MCF 10A (cell line): Measurements from ENCODE around the gene LBHD2. TPM values are rescaled to one million over a fixed set of nuclear protein-coding genes. Genes with fewer than 3 reads are reported as not detected.

Experiments used
- BruUV-seq: library from RNA; stranded (reverse); fragments of 400-500 nt; replicated peaks from 2 replicates; lab custom pipeline; 2021; lab: Mats Ljungman, UMichigan
- CTCF ChIA-PET: fragments of 300-600 bp; sonication (Branson Sonifier 250); formaldehyde crosslinking; extraction: SDS; loops from one replicate; lab custom pipeline; 2021; ENCODE audit warnings: antibody characterized with exemption, inconsistent platforms; lab: Yijun Ruan, JAX
- POLR2A ChIA-PET: fragments of 300-600, 350-650 bp; sonication (Branson Sonifier 250); formaldehyde crosslinking; extraction: SDS; loops from one replicate; lab custom pipeline; 2020; ENCODE audit warnings: antibody characterized with exemption, inconsistent platforms; lab: Yijun Ruan, JAX
- DNase-seq: peaks from one replicate; pipeline ENCODE4 v3.0.0-alpha.2; 2018; ENCODE audit not compliant: unreplicated experiment
- H3K27ac Mint-ChIP-seq: one replicate; pipeline ENCODE4 v1.8.0; 2022; ENCODE audit warnings: mild to moderate bottlenecking, low read depth, mixed read lengths; ENCODE audit not compliant: unreplicated experiment
- H3K27me3 Mint-ChIP-seq: one replicate; pipeline ENCODE4 v1.8.0; 2022; ENCODE audit warnings: mixed read lengths; ENCODE audit not compliant: insufficient read depth, unreplicated experiment
- H3K36me3 Mint-ChIP-seq: one replicate; pipeline ENCODE4 v1.8.0; 2022; ENCODE audit warnings: mild to moderate bottlenecking, moderate library complexity, mixed read lengths; ENCODE audit not compliant: insufficient read depth, unreplicated experiment
- H3K4me1 Mint-ChIP-seq: one replicate; pipeline ENCODE4 v1.8.0; 2022; ENCODE audit warnings: mixed read lengths; ENCODE audit not compliant: insufficient read depth, unreplicated experiment
- H3K4me3 Mint-ChIP-seq: one replicate; pipeline ENCODE4 v1.8.0; 2022; ENCODE audit warnings: mild to moderate bottlenecking, moderate library complexity, mixed read lengths; ENCODE audit not compliant: unreplicated experiment
- H3K9me3 Mint-ChIP-seq: one replicate; pipeline ENCODE4 v1.8.0; 2022; ENCODE audit warnings: mixed read lengths; ENCODE audit not compliant: unreplicated experiment
- intact Hi-C: fragments of 100-400 bp; cut with micrococcal nuclease; formaldehyde crosslinking; loops from 2 replicates; pipeline ENCODE4 v1.14.1; 2022
- total RNA-seq: library from RNA; stranded (reverse); gene quantifications from 2 replicates; pipeline ENCODE4 v1.2.3, GENCODE V29; 2022
- TF ChIP-seq, protein P1 (sequence below): fragments of 200-600 bp; IDR thresholded peaks from one replicate; pipeline ENCODE4 v1.8.0; 2022; ENCODE audit warnings: antibody characterized with exemption, mild to moderate bottlenecking; ENCODE audit not compliant: unreplicated experiment

LBHD2 gene
- total RNA-seq, 1 experiment from 2014 or later = not detected

DNA sequence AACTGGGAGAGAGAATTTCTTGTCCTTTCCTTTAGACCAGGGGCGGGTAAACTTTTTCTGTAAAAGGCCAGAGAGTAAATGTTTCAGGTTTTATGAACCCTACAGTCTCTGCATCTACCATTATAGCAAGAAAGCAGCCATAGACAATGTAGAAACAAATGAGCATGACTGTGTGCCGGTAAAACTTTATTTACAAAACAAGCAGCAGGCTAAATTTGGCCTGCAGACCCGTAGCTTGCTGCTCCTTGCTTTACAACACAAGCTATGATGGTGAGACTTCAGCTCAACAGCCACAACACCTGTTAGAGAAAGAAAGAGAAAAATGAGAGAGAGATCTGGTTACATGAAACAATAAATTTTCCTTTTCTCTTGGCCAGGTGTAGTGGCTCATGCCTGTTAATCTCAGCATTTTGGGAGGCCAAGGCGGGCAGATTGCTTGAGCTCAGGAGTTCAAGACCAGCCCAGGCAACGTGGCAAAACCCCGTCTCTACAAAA lies 22.5 kb upstream of the LBHD2 start:
- no TSS peak for BruUV-seq
- intact Hi-C loops = no loop called here
- POLR2A ChIA-PET = interaction anchor here (0.6 to 1.0 kb wide), 2 partner anchors 14 to 74 kb away, joined by 3 read pairs; no protein-coding TSS in a partner anchor
- DNase-seq = no peak
- CTCF ChIA-PET = no interaction called here
- H3K9me3 Mint-ChIP-seq = no peaks in the 10 kb centered on the region
- peaks cover 9% of the 10 kb centered on the region for H3K4me1 Mint-ChIP-seq
- TF ChIP-seq, protein P1, sequence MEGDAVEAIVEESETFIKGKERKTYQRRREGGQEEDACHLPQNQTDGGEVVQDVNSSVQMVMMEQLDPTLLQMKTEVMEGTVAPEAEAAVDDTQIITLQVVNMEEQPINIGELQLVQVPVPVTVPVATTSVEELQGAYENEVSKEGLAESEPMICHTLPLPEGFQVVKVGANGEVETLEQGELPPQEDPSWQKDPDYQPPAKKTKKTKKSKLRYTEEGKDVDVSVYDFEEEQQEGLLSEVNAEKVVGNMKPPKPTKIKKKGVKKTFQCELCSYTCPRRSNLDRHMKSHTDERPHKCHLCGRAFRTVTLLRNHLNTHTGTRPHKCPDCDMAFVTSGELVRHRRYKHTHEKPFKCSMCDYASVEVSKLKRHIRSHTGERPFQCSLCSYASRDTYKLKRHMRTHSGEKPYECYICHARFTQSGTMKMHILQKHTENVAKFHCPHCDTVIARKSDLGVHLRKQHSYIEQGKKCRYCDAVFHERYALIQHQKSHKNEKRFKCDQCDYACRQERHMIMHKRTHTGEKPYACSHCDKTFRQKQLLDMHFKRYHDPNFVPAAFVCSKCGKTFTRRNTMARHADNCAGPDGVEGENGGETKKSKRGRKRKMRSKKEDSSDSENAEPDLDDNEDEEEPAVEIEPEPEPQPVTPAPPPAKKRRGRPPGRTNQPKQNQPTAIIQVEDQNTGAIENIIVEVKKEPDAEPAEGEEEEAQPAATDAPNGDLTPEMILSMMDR = no peak
- no peaks in the 10 kb centered on the region for H3K27me3 Mint-ChIP-seq
- H3K36me3 Mint-ChIP-seq = no peaks in the 10 kb centered on the region
- peak overlapping the region; percentile 42 for H3K27ac Mint-ChIP-seq
- H3K4me3 Mint-ChIP-seq = no peak overlapping the region

DNA sequence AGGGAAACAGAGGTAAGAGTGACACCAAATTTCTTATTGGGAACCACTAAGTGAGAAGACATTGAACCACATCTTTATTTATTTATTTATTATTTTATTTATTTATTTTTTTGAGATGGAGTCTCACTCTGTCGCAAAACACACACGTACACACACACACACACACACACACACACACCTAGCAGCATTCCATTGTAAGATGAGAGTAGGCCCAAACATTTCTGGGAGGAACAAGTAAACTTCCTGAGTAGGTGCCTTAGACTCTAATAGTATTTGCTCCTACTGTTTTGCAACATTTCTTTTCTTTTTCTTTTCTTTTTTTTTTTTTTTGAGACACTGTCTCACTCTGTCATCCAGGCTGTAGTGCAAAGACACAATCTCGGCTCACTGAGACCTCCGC lies 19.6 kb upstream of the LBHD2 start:
- H3K27me3 Mint-ChIP-seq = no peaks in the 10 kb centered on the region
- CTCF ChIA-PET = no interaction called here
- peaks cover 23% of the 10 kb centered on the region for H3K4me1 Mint-ChIP-seq
- H3K36me3 Mint-ChIP-seq = peaks cover 9% of the 10 kb centered on the region
- H3K4me3 Mint-ChIP-seq = no peak overlapping the region
- no peak for DNase-seq
- intact Hi-C loops = no loop called here
- TF ChIP-seq, protein P1 = no peak
- no peaks in the 10 kb centered on the region for H3K9me3 Mint-ChIP-seq
- no TSS peak for BruUV-seq
- POLR2A ChIA-PET = interaction anchor here (0.7 to 1.5 kb wide), 2 partner anchors 73 to 77 kb away, joined by 3 to 6 read pairs; no protein-coding TSS in a partner anchor
- H3K27ac Mint-ChIP-seq = peak overlapping the region; percentile 54

DNA sequence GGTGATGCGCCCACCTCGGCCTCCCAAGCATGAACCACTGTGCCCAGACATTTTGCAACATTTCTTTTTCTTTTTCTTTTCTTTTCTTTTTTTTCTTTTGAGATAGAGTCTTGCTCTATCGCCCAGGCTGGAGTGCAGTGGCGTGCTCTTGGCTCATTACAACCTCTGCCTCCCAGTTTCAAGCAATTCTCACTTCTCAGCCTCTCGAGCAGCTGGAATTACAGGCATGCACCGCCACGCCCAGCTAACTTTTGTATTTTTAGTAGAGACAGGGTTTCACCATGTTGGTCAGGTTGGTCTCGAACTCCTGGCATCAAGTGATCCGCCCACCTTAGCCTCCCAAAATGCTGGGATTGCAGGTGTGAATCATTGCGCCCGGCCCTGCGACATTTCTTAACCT lies 19.0 kb upstream of the LBHD2 start:
- H3K27ac Mint-ChIP-seq = peak overlapping the region; percentile 54
- no peak for DNase-seq
- H3K4me1 Mint-ChIP-seq = peaks cover 22% of the 10 kb centered on the region
- intact Hi-C loops = no loop called here
- H3K36me3 Mint-ChIP-seq = peaks cover 9% of the 10 kb centered on the region
- H3K27me3 Mint-ChIP-seq = no peaks in the 10 kb centered on the region
- ChIA-PET POLR2A (interaction anchor here (0.7 to 1.5 kb wide), 3 partner anchors 73 to 365 kb away, joined by 3 to 6 read pairs (median 3); no protein-coding TSS in a partner anchor), CTCF (interaction anchor here (0.5 kb wide), 1 partner anchor 40 kb away, joined by 3 read pairs; no protein-coding TSS in a partner anchor)
- no TSS peak for BruUV-seq
- H3K4me3 Mint-ChIP-seq = no peak overlapping the region
- TF ChIP-seq, protein P1 = no peak
- no peaks in the 10 kb centered on the region for H3K9me3 Mint-ChIP-seq

DNA sequence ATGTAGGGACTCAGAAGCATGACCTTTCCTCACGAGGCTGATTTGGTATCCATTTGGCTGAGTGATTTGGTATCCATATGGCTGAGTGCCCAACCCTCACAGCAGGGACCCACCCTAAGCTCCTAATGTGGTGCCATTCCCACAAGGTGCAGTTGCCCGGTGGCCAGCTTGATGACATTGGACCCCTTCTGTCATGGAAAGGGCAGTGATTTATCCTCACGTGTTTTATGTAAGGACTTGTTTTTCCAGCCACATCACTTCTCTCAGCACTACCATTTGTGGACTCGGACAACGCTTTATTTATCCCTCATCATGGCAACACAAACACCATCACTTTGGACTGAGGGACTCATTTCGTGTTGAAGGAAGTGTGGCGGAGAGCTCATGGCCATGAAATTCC lies 18.1 kb upstream of the LBHD2 start:
- peaks cover 9% of the 10 kb centered on the region for H3K36me3 Mint-ChIP-seq
- peaks cover 19% of the 10 kb centered on the region for H3K4me1 Mint-ChIP-seq
- TF ChIP-seq, protein P1 = no peak
- DNase-seq = no peak
- H3K9me3 Mint-ChIP-seq = no peaks in the 10 kb centered on the region
- H3K4me3 Mint-ChIP-seq = no peak overlapping the region
- H3K27me3 Mint-ChIP-seq = no peaks in the 10 kb centered on the region
- POLR2A ChIA-PET = interaction anchor here (1.1 to 1.6 kb wide), 3 partner anchors 8 to 78 kb away, joined by 3 to 6 read pairs (median 5); partner anchors contain the start of gene CDC42BPB
- CTCF ChIA-PET = no interaction called here
- H3K27ac Mint-ChIP-seq = no peak overlapping the region
- BruUV-seq = no TSS peak
- intact Hi-C loops = loop anchor here (2.0 kb wide), 1 partner anchor 55 kb away; no protein-coding TSS in a partner anchor
